Duodenal mucosa (tissue), 2 donors: ENCODE results near the gene BUD23.
"Not testable (repeated sequence)": the region's sequence is repeated elsewhere in the genome, so short reads cannot be mapped to it uniquely, and the experiment has no call there.

Experiments used
- H3K27ac ChIP-seq: one replicate; pipeline ENCODE4 v1.7.0; 2013; ENCODE audit warnings: low read depth, low read length
- H3K27me3 ChIP-seq, 2 donors: one replicate each; pipeline ENCODE4 v1.7.0; 2013; ENCODE audit warnings: low read length in 2 of 2, control low read depth in 1 of 2; ENCODE audit not compliant: insufficient read depth in 2 of 2, control insufficient read depth in 1 of 2
- H3K36me3 ChIP-seq, 2 donors: one replicate each; pipeline ENCODE4 v1.7.0; 2013; ENCODE audit warnings: low read length in 2 of 2, control low read depth in 1 of 2; ENCODE audit not compliant: insufficient read depth in 2 of 2, control insufficient read depth in 1 of 2
- H3K4me1 ChIP-seq, 2 donors: one replicate each; pipeline ENCODE4 v1.7.0; 2013; ENCODE audit warnings: low read length in 2 of 2, control low read depth in 1 of 2; ENCODE audit not compliant: insufficient read depth in 2 of 2, control insufficient read depth in 1 of 2
- H3K4me3 ChIP-seq, 2 donors: one replicate each; pipeline ENCODE4 v1.7.0; 2013; ENCODE audit warnings: low read length in 2 of 2, low read depth in 1 of 2
- H3K9ac ChIP-seq, 2 donors: one replicate each; pipeline ENCODE4 v1.7.0; 2013; ENCODE audit warnings: low read length in 2 of 2, low read depth in 1 of 2
- H3K9me3 ChIP-seq, 2 donors: one replicate each; pipeline ENCODE4 v1.7.0; 2013; ENCODE audit warnings: low read length in 2 of 2, control low read depth in 1 of 2; ENCODE audit not compliant: control insufficient read depth in 1 of 2

BUD23 gene

DNA sequence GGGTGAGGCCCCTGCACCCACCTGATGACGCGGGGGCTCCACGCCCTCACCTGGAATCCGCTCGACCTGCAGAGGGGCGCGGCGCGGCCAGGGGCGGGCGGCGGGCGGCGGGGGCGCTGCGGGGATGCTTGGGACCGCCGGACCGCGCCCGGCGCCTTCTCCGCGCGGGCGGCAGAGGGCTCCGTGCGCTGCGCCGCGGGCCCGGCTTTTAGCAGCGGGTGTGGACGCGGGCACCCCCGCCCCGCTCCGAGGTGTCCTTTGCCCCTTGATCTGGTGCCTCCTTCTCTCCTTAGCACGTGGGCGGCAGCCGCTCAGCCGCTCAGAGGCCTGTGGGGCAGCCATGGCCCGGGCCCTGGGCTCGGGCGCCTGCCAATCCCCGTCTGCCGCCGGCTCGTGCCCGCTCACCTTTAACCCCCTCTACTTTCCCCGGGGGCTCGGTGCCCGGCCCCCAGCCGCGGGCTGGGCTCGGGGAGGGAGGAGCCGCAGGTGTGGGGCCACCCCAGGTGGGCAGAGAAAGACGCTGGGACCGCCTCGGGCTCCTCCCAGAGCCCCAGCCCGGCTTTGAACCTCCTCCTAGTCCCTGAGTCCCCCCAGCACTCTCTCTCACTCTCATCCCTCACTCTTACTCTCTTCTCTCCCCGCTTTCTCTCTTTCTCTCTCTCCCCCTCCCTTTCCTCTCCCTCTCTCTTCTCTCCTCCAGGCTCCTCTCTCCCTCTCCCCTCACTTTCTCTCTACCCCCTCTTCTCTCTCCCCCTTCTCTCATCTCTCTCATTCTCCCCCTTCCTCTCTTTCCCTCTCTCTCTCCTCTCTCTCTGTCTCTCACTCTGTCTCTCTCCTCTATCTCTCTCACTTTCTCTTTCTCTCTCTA lies 35.4 kb upstream of the BUD23 start:
- H3K9me3 ChIP-seq: no peaks in the 10 kb centered on the region
- H3K9ac ChIP-seq: peak overlapping the region; percentile 43 to 48
- peak overlapping the region in 1 of 2 donors; percentile 49 for H3K4me3 ChIP-seq
- peaks cover 6 to 12% of the 10 kb centered on the region in 2 donors for H3K27me3 ChIP-seq
- peaks cover 12 to 18% of the 10 kb centered on the region in 2 donors for H3K4me1 ChIP-seq
- no peak overlapping the region for H3K27ac ChIP-seq
- no peaks in the 10 kb centered on the region for H3K36me3 ChIP-seq

DNA sequence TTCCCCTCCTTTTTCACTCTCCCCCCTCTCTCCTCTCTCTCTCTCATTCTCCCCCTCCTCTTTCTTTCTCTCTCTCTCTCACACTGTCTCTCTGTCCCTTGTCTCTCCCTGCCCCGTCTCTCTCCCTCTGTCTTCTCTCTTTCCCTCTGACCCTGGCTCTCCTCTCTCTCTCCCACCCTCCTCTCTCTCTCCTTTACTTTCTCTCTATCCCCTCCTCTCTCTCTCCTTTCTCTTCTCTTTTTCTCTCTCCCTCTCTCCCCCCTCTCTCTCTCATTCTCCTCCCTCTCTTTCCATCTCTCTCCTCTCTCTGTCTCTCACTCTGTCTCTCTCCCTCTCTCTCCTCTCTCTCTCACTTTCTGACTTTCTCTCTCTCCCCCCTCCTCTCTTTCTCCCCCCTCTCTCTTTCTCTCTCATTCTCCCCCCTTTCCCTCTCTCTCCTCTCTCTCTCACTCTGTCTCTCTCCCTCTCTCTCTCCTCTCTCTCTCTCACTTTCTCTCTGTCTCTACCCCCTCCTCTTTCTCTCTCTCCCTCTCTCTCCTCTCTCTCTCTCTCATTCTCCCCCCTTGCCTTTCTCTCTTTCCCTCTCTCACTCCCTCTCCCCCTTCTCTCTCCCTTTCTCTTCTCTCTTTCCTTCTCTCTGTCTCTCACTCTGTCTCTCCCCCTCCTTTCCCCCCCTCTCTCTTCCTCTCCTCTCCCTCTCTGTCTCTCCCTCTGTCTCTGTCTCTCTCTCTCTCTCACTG lies 34.6 kb upstream of the BUD23 start:
- Histone ChIP-seq H3K27me3 (peaks cover 6 to 12% of the 10 kb centered on the region in 2 donors), H3K27ac (no peak overlapping the region), H3K36me3 (no peaks in the 10 kb centered on the region), H3K4me3 (no peak overlapping the region), H3K4me1 (peaks cover 12 to 18% of the 10 kb centered on the region in 2 donors), H3K9me3 (no peaks in the 10 kb centered on the region), H3K9ac (peak overlapping the region in 1 of 2 donors; percentile 48)

DNA sequence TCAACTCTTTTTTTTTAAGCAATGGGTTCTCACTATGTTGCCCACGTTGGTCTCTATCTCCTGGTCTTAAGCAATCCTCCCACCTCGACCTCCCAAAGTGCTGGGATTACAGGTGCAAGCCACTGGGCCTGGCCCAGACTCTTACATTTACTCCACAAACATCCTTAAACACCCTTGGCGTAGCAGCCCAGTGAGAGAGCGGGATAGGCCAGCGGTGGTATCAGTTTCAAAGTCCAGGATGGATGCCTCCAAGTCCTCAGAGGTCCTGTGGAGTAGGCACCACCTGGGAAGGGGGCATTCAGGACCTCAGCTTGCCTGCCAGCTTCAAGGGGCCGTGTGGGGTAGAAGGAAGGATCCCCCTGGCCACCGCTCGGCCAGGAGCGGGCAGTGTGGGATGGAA lies 33.8 kb upstream of the BUD23 start:
- Histone ChIP-seq H3K36me3 (no peaks in the 10 kb centered on the region), H3K27me3 (peaks cover 6 to 12% of the 10 kb centered on the region in 2 donors)

DNA sequence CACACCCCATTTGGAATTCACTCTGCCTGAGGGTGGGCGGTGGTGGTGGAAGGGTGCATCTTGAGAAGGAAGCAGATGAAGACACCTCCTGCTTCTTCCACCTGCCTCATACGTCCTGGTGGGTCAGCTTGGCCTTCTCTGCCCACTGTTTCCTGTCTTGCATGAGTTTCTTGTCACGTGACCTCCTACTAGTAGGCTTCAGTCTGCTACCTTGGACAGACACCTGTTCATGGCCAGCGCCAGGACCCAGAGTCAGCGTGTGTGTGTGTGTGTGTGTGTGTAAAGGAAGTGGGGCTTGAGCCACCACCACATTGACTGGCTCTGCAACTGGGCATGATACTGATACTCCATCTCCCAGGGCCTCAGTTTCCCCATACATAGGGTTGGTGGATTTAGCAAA lies 32.9 kb upstream of the BUD23 start:
- peaks cover 6 to 12% of the 10 kb centered on the region in 2 donors for H3K27me3 ChIP-seq
- H3K36me3 ChIP-seq: no peaks in the 10 kb centered on the region
- H3K9me3 ChIP-seq: no peaks in the 10 kb centered on the region
- no peak overlapping the region for H3K27ac ChIP-seq
- H3K9ac ChIP-seq: no peak overlapping the region
- H3K4me3 ChIP-seq: no peak overlapping the region
- H3K4me1 ChIP-seq: peaks cover 12 to 16% of the 10 kb centered on the region in 2 donors

More for the DNA sequence above, 33.8 kb upstream of the BUD23 start:
- Histone ChIP-seq H3K4me1 (peaks cover 12 to 18% of the 10 kb centered on the region in 2 donors), H3K9me3 (no peaks in the 10 kb centered on the region), H3K4me3 (no peak overlapping the region), H3K9ac (no peak overlapping the region), H3K27ac (no peak overlapping the region)

DNA sequence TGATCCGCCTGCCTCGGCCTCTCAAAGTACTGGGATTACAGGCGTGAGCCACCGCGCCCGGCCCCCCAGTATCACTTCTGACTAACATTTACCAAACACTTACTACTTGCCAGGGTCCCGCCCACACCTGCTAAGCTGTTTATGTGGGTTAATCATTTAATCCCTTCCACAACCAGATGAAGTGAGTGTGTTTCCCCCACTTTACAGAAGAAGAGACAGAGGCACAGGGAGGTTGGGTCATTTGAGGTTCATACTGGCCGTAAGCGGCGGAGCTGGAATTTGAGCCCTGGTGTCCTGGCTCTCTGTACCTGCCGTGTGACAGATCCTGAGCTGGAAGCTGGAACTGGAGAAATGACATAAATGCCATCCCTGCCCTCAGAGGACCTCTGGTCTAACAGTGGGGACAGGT lies 30.9 kb upstream of the BUD23 start:
- no peaks in the 10 kb centered on the region for H3K9me3 ChIP-seq
- peaks cover 0 to 7% of the 10 kb centered on the region in 2 donors for H3K27me3 ChIP-seq
- no peak overlapping the region for H3K27ac ChIP-seq
- H3K4me3 ChIP-seq: no peak overlapping the region
- H3K36me3 ChIP-seq: no peaks in the 10 kb centered on the region
- H3K4me1 ChIP-seq: peaks cover 0 to 7% of the 10 kb centered on the region in 2 donors
- H3K9ac ChIP-seq: no peak overlapping the region

DNA sequence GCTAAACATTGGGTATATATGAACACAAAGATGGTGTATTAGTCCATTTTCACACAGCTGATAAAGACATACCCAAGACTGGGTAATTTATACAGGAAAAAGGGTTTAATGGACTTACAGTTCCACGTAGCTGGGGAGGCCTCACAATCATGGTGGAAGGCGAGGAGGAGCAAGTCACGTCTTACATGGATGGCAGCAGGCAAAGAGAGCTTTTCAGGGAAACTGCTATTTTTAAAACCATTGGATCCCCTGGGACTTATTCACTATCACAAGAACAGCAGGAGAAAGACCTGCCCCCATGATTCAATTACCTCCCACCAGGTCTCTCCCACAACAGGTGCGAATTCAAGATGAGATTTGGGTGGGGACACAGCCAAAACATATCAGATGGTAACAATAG lies 28.1 kb upstream of the BUD23 start:
- H3K4me3 ChIP-seq, H3K36me3 ChIP-seq, H3K4me1 ChIP-seq, H3K27me3 ChIP-seq, H3K9me3 ChIP-seq, H3K9ac ChIP-seq, H3K27ac ChIP-seq: not testable (repeated sequence)

DNA sequence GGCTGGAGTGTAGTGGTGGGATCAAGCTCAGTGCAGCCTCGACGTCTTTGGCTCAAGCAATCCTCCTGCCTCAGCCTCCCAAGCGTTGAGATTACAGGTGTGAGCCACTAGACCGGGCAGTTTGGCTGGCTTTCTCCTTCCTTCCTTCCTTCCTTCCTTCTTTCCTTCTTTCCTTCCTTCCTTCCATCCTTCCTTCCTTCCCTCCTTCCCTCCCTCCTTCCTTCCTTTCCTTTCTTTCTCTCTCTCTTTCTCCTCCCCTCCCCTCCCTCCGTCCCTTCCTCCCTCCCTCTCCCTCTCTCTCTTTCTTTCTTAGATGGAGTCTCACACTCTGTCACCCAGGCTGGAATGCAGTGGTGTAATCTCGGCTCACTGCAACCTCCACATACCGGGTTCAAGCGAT lies 23.4 kb upstream of the BUD23 start:
- Histone ChIP-seq H3K4me1 (no peaks in the 10 kb centered on the region), H3K27ac (no peak overlapping the region), H3K9ac (no peak overlapping the region), H3K9me3 (no peaks in the 10 kb centered on the region), H3K36me3 (no peaks in the 10 kb centered on the region), H3K4me3 (no peak overlapping the region), H3K27me3 (no peaks in the 10 kb centered on the region)

DNA sequence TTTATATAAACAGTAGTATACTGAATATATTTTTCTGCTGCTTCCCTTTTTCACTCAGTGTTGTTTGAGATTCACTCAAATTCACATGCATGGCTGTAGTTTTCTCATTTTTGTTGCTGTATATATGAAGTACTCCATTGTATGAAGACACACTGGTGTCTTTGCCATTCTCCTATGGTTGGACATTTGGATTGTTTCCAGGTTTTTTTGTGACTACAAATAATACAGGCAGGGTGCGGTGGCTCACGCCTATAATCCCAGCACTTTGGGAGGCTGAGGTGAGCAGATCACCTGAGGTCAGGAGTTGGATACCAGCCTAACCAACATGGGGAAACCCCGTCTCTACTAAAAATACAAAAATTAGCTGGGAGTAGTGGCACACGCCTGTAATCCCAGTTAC lies 22.8 kb upstream of the BUD23 start:
- not testable (repeated sequence) for H3K36me3 ChIP-seq, H3K4me3 ChIP-seq, H3K9me3 ChIP-seq, H3K27me3 ChIP-seq, H3K4me1 ChIP-seq, H3K9ac ChIP-seq, H3K27ac ChIP-seq

DNA sequence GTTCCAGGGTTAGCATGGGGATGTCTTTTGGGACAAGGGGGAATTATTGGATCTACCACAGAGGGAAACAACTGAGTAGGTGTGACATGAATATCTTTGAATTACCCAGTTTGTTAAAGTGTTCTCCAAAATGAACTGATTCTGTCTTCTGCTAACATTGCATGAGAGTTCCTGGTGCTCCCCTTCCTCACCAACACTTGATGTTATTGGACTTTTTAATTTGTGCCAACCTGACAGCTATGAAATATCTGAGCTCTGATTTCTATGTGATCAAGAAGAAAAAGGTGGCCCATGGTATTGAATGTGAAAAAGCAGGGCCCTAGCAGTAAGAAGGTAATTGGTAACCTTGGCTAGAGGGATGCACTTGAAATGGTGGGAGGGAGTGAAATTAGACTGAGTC lies 20.4 kb upstream of the BUD23 start:
- no peaks in the 10 kb centered on the region for H3K9me3 ChIP-seq
- no peak overlapping the region for H3K27ac ChIP-seq
- H3K4me1 ChIP-seq: peaks cover 0 to 4% of the 10 kb centered on the region in 2 donors
- H3K27me3 ChIP-seq: no peaks in the 10 kb centered on the region
- no peak overlapping the region for H3K4me3 ChIP-seq
- no peak overlapping the region for H3K9ac ChIP-seq
- H3K36me3 ChIP-seq: no peaks in the 10 kb centered on the region

DNA sequence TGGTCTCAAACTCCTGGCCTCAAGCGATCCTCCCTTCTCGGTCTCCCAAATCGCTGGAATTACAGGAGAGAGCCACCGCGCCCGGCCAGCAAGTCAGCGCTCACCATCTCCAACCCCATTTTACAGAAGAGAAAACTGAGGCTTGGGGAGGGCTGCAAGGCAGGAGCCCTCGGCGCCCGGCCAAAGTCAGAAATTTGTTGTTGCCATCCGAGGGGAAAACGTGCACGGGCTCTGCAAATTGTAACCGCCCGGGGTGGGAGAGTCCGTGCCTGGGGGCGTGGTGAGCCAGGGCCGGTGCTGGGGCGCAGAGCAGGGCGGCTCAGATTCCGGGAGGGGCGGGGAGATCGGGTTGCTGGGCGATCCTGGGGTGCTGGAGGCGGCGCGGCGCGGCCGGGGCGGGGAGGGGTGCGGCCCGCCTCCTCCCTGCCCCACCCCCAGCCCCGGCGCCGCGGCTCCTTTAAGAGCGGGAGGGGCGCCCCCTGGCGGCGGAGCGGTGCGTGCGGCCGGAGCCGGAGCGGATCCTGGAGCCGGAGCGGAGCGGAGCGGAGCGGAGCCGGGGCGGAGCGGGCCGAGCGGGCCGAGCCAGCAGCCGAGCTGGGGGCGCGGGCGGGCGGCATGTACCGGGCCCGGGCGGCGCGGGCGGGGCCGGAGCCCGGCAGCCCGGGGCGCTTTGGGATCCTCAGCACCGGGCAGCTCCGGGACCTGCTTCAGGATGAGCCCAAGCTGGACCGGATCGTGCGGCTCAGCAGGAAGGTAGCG lies 15.9 kb upstream of the BUD23 start, which contains the start of gene VPS37D:
TSS of gene VPS37D (plus strand) at position 488 of the 759 bp plus-strand sequence. CDS start at position 616, 128 bp downstream.
- H3K27ac ChIP-seq: no peak within 1 kb of the TSS
- no peaks in the 10 kb centered on the region for H3K27me3 ChIP-seq
- no peaks in the 10 kb centered on the region for H3K36me3 ChIP-seq
- peaks cover 6 to 9% of the 10 kb centered on the region in 2 donors for H3K4me1 ChIP-seq
- H3K9ac ChIP-seq: peak within 1 kb of the TSS; percentile 43 to 59
- no peaks in the 10 kb centered on the region for H3K9me3 ChIP-seq
- peak within 1 kb of the TSS; percentile 59 to 60 for H3K4me3 ChIP-seq
